Activated B cell treated with CpG ODN at 0.5 μM for 24 hours (primary cell): ENCODE data around the gene LOXHD1. TPM values are rescaled to one million over a fixed set of nuclear protein-coding genes. Genes with fewer than 3 reads are reported as not detected.

Experiments used
- ATAC-seq: fragments of 200-7000 bp; cut with Tn5 transposase; one replicate; pipeline ENCODE4 v1.10.0; 2021; ENCODE audit warnings: low read depth, mild to moderate bottlenecking, moderate library complexity
- CTCF ChIA-PET: fragments of 350-600 bp; sonication (Branson Sonifier 250); formaldehyde crosslinking; loops from one replicate; lab custom pipeline; 2021; ENCODE audit warnings: antibody characterized with exemption; lab: Charles Lee
- POLR2A ChIA-PET: fragments of 350-600 bp; sonication (Branson Sonifier 250); formaldehyde crosslinking; loops from one replicate; lab custom pipeline; 2021; ENCODE audit warnings: antibody characterized with exemption; lab: Charles Lee
- DNase-seq: peaks from one replicate; pipeline ENCODE4 v3.0.0; 2022
- H3K27ac Mint-ChIP-seq: one replicate; pipeline ENCODE4 v1.8.0; 2020; ENCODE audit warnings: mixed read lengths
- H3K27me3 Mint-ChIP-seq: one replicate; pipeline ENCODE4 v1.8.0; 2021; ENCODE audit warnings: mixed read lengths
- H3K36me3 Mint-ChIP-seq: one replicate; pipeline ENCODE4 v1.8.0; 2021; ENCODE audit warnings: low read depth, mixed read lengths
- H3K4me1 Mint-ChIP-seq: one replicate; pipeline ENCODE4 v1.8.0; 2021; ENCODE audit warnings: mixed read lengths
- H3K4me3 Mint-ChIP-seq: one replicate; pipeline ENCODE4 v1.8.0; 2020; ENCODE audit warnings: mild to moderate bottlenecking, mixed read lengths
- H3K9me3 Mint-ChIP-seq: one replicate; pipeline ENCODE4 v1.8.0; 2020; ENCODE audit warnings: mixed read lengths
- CTCF ChIP-seq: fragments of 200-600 bp; IDR thresholded peaks from one replicate; pipeline ENCODE4 v1.8.0; 2022; ENCODE audit warnings: antibody characterized with exemption, mild to moderate bottlenecking
- intact Hi-C: fragments of 100-400 bp; cut with micrococcal nuclease; formaldehyde crosslinking; loops from one replicate; pipeline ENCODE4 v1.15.1; 2024
- total RNA-seq: library from RNA; stranded (reverse); gene quantifications from 2 replicates; pipeline ENCODE4 v1.2.3, GENCODE V29; 2022

Gene LOXHD1
- total RNA-seq, 1 donor from 2014 or later: not detected

GRCh38 chr18:46554406-46555080 lies 102.5 kb downstream of the LOXHD1 start:
- DNase-seq (no peak), ATAC-seq (no peak)
- ChIA-PET POLR2A (no interaction called here), CTCF (no interaction called here)
- no peaks in the 10 kb centered on the region for H3K36me3 Mint-ChIP-seq
- H3K27ac Mint-ChIP-seq: no peak overlapping the region
- H3K4me3 Mint-ChIP-seq: no peak overlapping the region
- no peaks in the 10 kb centered on the region for H3K4me1 Mint-ChIP-seq
- no peaks in the 10 kb centered on the region for H3K27me3 Mint-ChIP-seq
- TF ChIP-seq CTCF: no peak
- intact Hi-C loops: no loop called here
- no peaks in the 10 kb centered on the region for H3K9me3 Mint-ChIP-seq

GRCh38 chr18:46550609-46551008 lies 106.4 kb downstream of the LOXHD1 start:
- Mint-ChIP-seq H3K27ac (no peak overlapping the region), H3K9me3 (no peaks in the 10 kb centered on the region), H3K4me3 (no peak overlapping the region), H3K27me3 (no peaks in the 10 kb centered on the region), H3K36me3 (no peaks in the 10 kb centered on the region), H3K4me1 (no peaks in the 10 kb centered on the region)
- ATAC-seq: no peak
- intact Hi-C loops: no loop called here
- ChIA-PET CTCF (no interaction called here), POLR2A (no interaction called here)
- no peak for DNase-seq
- TF ChIP-seq CTCF: no peak

GRCh38 chr18:46547520-46547919 lies 109.5 kb downstream of the LOXHD1 start:
- DNase-seq (no peak), ATAC-seq (no peak)
- Mint-ChIP-seq H3K27me3 (peaks cover 3% of the 10 kb centered on the region), H3K9me3 (no peaks in the 10 kb centered on the region), H3K4me1 (no peaks in the 10 kb centered on the region), H3K27ac (no peak overlapping the region), H3K4me3 (no peak overlapping the region), H3K36me3 (no peaks in the 10 kb centered on the region)
- POLR2A ChIA-PET: no interaction called here
- intact Hi-C loops: no loop called here
- CTCF ChIA-PET: no interaction called here
- no peak for TF ChIP-seq CTCF

GRCh38 chr18:46546111-46546640 lies 110.8 kb downstream of the LOXHD1 start:
- intact Hi-C loops: no loop called here
- POLR2A ChIA-PET: no interaction called here
- no peaks in the 10 kb centered on the region for H3K4me1 Mint-ChIP-seq
- no peak for TF ChIP-seq CTCF
- no peaks in the 10 kb centered on the region for H3K36me3 Mint-ChIP-seq
- H3K9me3 Mint-ChIP-seq: no peaks in the 10 kb centered on the region
- H3K27ac Mint-ChIP-seq: no peak overlapping the region
- H3K4me3 Mint-ChIP-seq: no peak overlapping the region
- CTCF ChIA-PET: no interaction called here
- no peak for ATAC-seq
- DNase-seq: no peak
- peaks cover 3% of the 10 kb centered on the region for H3K27me3 Mint-ChIP-seq

- Mint-ChIP-seq H3K27ac (no peak overlapping the region), H3K4me3 (no peak overlapping the region), H3K9me3 (no peaks in the 10 kb centered on the region), H3K4me1 (no peaks in the 10 kb centered on the region), H3K36me3 (no peaks in the 10 kb centered on the region), H3K27me3 (peaks cover 5% of the 10 kb centered on the region)
- no peak for DNase-seq
- ATAC-seq: no peak
- intact Hi-C loops: no loop called here
- ChIA-PET POLR2A (no interaction called here), CTCF (no interaction called here)
- TF ChIP-seq CTCF: no peak
Measured at GRCh38 chr18:46542545-46542944, 114.5 kb downstream of the LOXHD1 start.
